CD4-positive, alpha-beta memory T cell (primary cell): ENCODE data around the gene CATSPERB. TPM values are rescaled to one million over a fixed set of nuclear protein-coding genes. Genes with fewer than 3 reads are reported as not detected.
"Not testable (repeated sequence)": the region's sequence is repeated elsewhere in the genome, so short reads cannot be mapped to it uniquely, and the experiment has no call there.

Source experiments
- CTCF ChIA-PET: fragments of 350-600 bp; sonication (Branson Sonifier 250); formaldehyde crosslinking; loops from one replicate; lab custom pipeline; 2021; ENCODE audit warnings: inconsistent platforms; ENCODE audit not compliant: partially characterized antibody; lab: Charles Lee
- POLR2A ChIA-PET: fragments of 350-600 bp; sonication (Branson Sonifier 250); formaldehyde crosslinking; loops from one replicate; lab custom pipeline; 2021; ENCODE audit not compliant: partially characterized antibody; lab: Charles Lee
- DNase-seq, 5 donors: peaks; one replicate each; pipeline versions ENCODE4 v3.0.0 to v3.0.0-alpha.2; 2020 to 2022; ENCODE audit warnings: mixed read lengths in 1 of 5
- H3K27ac ChIP-seq: one replicate; pipeline ENCODE4 v1.7.0; 2013; ENCODE audit warnings: low read depth, low read length
- H3K27me3 ChIP-seq: 2 replicates; pipeline ENCODE4 v1.7.0; 2013; ENCODE audit warnings: mild to moderate bottlenecking, low read length, moderate library complexity; ENCODE audit not compliant: insufficient read depth
- H3K36me3 ChIP-seq: 2 replicates; pipeline ENCODE4 v1.7.0; 2013; ENCODE audit warnings: mild to moderate bottlenecking, low read length, moderate library complexity; ENCODE audit not compliant: insufficient read depth
- H3K4me1 ChIP-seq: 2 replicates; pipeline ENCODE4 v1.7.0; 2013; ENCODE audit warnings: mild to moderate bottlenecking, low read length, moderate library complexity; ENCODE audit not compliant: insufficient read depth
- H3K4me3 ChIP-seq, 2 donors: one replicate each; pipeline ENCODE4 v1.7.0; 2013; ENCODE audit warnings: low read length in 2 of 2, mild to moderate bottlenecking in 1 of 2
- H3K9me3 ChIP-seq, 2 donors: one replicate each; pipeline ENCODE4 v1.7.0; 2013; ENCODE audit warnings: low read length in 2 of 2, control low read depth in 1 of 2; ENCODE audit not compliant: control insufficient read depth in 1 of 2
- H3K27ac Mint-ChIP-seq, 7 donors: one replicate each; pipeline ENCODE4 v1.8.0; 2020 to 2021; ENCODE audit warnings: mixed read lengths in 7 of 7, mild to moderate bottlenecking in 6 of 7, inconsistent platforms in 3 of 7, moderate library complexity in 3 of 7
- H3K27me3 Mint-ChIP-seq, 2 donors: one replicate each; pipeline ENCODE4 v1.8.0; 2020 to 2021; ENCODE audit warnings: mixed read lengths in 2 of 2
- H3K36me3 Mint-ChIP-seq, 2 donors: one replicate each; pipeline ENCODE4 v1.8.0; 2020 to 2021; ENCODE audit warnings: mixed read lengths in 2 of 2, inconsistent platforms in 1 of 2, mild to moderate bottlenecking in 1 of 2
- H3K4me1 Mint-ChIP-seq, 4 donors: one replicate each; pipeline ENCODE4 v1.8.0; 2020 to 2021; ENCODE audit warnings: mixed read lengths in 4 of 4, mild to moderate bottlenecking in 1 of 4
- H3K4me3 Mint-ChIP-seq, 8 donors: one replicate each; pipeline ENCODE4 v1.8.0; 2020 to 2021; ENCODE audit warnings: mixed read lengths in 8 of 8, mild to moderate bottlenecking in 7 of 8, moderate library complexity in 6 of 8, inconsistent platforms in 3 of 8
- H3K9me3 Mint-ChIP-seq, 8 donors: one replicate each; pipeline ENCODE4 v1.8.0; 2020 to 2021; ENCODE audit warnings: mixed read lengths in 8 of 8, mild to moderate bottlenecking in 5 of 8, inconsistent platforms in 3 of 8, moderate library complexity in 1 of 8
- intact Hi-C: fragments of 100-400 bp; cut with micrococcal nuclease; formaldehyde crosslinking; loops from one replicate; pipeline ENCODE4 v1.15.1; 2023
- polyA plus RNA-seq, 2 donors: library from polyadenylated mRNA; unstranded; fragments of 300-500 nt; fragmentation: Illumina TruSeq; gene quantifications; one replicate each; pipeline ENCODE4 v1.2.3, GENCODE V29; 2021
- total RNA-seq, 2 experiments: library from RNA; stranded (reverse); gene quantifications; one replicate each; pipeline ENCODE4 v1.2.3, GENCODE V29; 2021

CATSPERB gene
- total and polyA plus RNA-seq, 4 experiments from 2014 or later, result 1.2 to 6.7 (median 3.7) TPM

- Mint-ChIP-seq H3K4me3 (no peak overlapping the region), H3K9me3 (no peaks in the 10 kb centered on the region), H3K4me1 (no peaks in the 10 kb centered on the region), H3K27ac (no peak overlapping the region), H3K27me3 (no peaks in the 10 kb centered on the region), H3K36me3 (peaks cover 1 to 14% of the 10 kb centered on the region in 2 donors)
- ChIA-PET POLR2A (no interaction called here), CTCF (no interaction called here)
- no peaks in the 10 kb centered on the region for H3K4me1 ChIP-seq
- H3K9me3 ChIP-seq, result no peaks in the 10 kb centered on the region
- no peaks in the 10 kb centered on the region for H3K27me3 ChIP-seq
- H3K4me3 ChIP-seq, result no peak overlapping the region
- no peak for DNase-seq
- intact Hi-C loops, result no loop called here
- H3K36me3 ChIP-seq, result no peaks in the 10 kb centered on the region
- no peak overlapping the region for H3K27ac ChIP-seq
Measured at GRCh38 chr14:91611528-91611927, 120.4 kb downstream of the CATSPERB start.

GRCh38 chr14:91609161-91609560 is 122.7 kb downstream of the CATSPERB start:
- Mint-ChIP-seq H3K36me3 (peaks cover 3 to 18% of the 10 kb centered on the region in 2 donors), H3K27me3 (no peaks in the 10 kb centered on the region), H3K4me1 (no peaks in the 10 kb centered on the region), H3K4me3 (no peak overlapping the region), H3K9me3 (no peaks in the 10 kb centered on the region), H3K27ac (no peak overlapping the region)
- intact Hi-C loops, result no loop called here
- H3K36me3 ChIP-seq, result no peaks in the 10 kb centered on the region
- ChIA-PET POLR2A (no interaction called here), CTCF (no interaction called here)
- no peaks in the 10 kb centered on the region for H3K27me3 ChIP-seq
- no peaks in the 10 kb centered on the region for H3K4me1 ChIP-seq
- no peak overlapping the region for H3K27ac ChIP-seq
- no peak for DNase-seq
- H3K9me3 ChIP-seq, result no peaks in the 10 kb centered on the region
- no peak overlapping the region for H3K4me3 ChIP-seq

- no peaks in the 10 kb centered on the region for H3K4me1 ChIP-seq
- no peaks in the 10 kb centered on the region for H3K27me3 Mint-ChIP-seq
- CTCF ChIA-PET, result interaction anchor here (2.0 kb wide), 1 partner anchor 304 kb away, joined by 5 read pairs; no protein-coding TSS in a partner anchor
- DNase-seq, result no peak
- no peaks in the 10 kb centered on the region for H3K27me3 ChIP-seq
- no peaks in the 10 kb centered on the region for H3K9me3 Mint-ChIP-seq
- H3K36me3 Mint-ChIP-seq, result peaks cover 3 to 18% of the 10 kb centered on the region in 2 donors
- H3K9me3 ChIP-seq, result no peaks in the 10 kb centered on the region
- no peak overlapping the region for H3K4me3 ChIP-seq
- no peak overlapping the region for H3K27ac ChIP-seq
- H3K27ac Mint-ChIP-seq, result peak overlapping the region in 1 of 7 donors; percentile 61
- H3K4me3 Mint-ChIP-seq, result no peak overlapping the region
- POLR2A ChIA-PET, result no interaction called here
- H3K4me1 Mint-ChIP-seq, result no peaks in the 10 kb centered on the region
- H3K36me3 ChIP-seq, result no peaks in the 10 kb centered on the region
- intact Hi-C loops, result no loop called here
Measured at GRCh38 chr14:91607322-91608047, 124.4 kb downstream of the CATSPERB start.

GRCh38 chr14:91606851-91607250 is 125.0 kb downstream of the CATSPERB start:
- Histone ChIP-seq H3K4me3 (no peak overlapping the region), H3K27ac (no peak overlapping the region), H3K9me3 (no peaks in the 10 kb centered on the region), H3K4me1 (no peaks in the 10 kb centered on the region), H3K27me3 (no peaks in the 10 kb centered on the region), H3K36me3 (no peaks in the 10 kb centered on the region)
- Mint-ChIP-seq H3K9me3 (no peaks in the 10 kb centered on the region), H3K36me3 (peaks cover 3 to 18% of the 10 kb centered on the region in 2 donors), H3K4me1 (no peaks in the 10 kb centered on the region), H3K4me3 (no peak overlapping the region), H3K27ac (no peak overlapping the region), H3K27me3 (no peaks in the 10 kb centered on the region)
- CTCF ChIA-PET, result interaction anchor here (2.0 kb wide), 1 partner anchor 305 kb away, joined by 5 read pairs; no protein-coding TSS in a partner anchor
- POLR2A ChIA-PET, result no interaction called here
- no peak for DNase-seq
- intact Hi-C loops, result no loop called here

GRCh38 chr14:91604611-91605010 is 127.3 kb downstream of the CATSPERB start:
- H3K9me3 Mint-ChIP-seq, H3K27me3 ChIP-seq, H3K27me3 Mint-ChIP-seq, H3K27ac Mint-ChIP-seq, H3K9me3 ChIP-seq, H3K4me3 ChIP-seq, H3K4me1 ChIP-seq, POLR2A ChIA-PET, H3K4me1 Mint-ChIP-seq, CTCF ChIA-PET, DNase-seq, H3K36me3 ChIP-seq, intact Hi-C loops, H3K4me3 Mint-ChIP-seq, H3K27ac ChIP-seq: not testable (repeated sequence)
- H3K36me3 Mint-ChIP-seq, result peaks cover 3 to 18% of the 10 kb centered on the region in 2 donors

- DNase-seq, result no peak
- no peaks in the 10 kb centered on the region for H3K4me1 Mint-ChIP-seq
- H3K27ac Mint-ChIP-seq, result no peak overlapping the region
- intact Hi-C loops, result no loop called here
- H3K27me3 ChIP-seq, result no peaks in the 10 kb centered on the region
- H3K36me3 ChIP-seq, result no peaks in the 10 kb centered on the region
- H3K4me3 Mint-ChIP-seq, result no peak overlapping the region
- no peak overlapping the region for H3K4me3 ChIP-seq
- H3K4me1 ChIP-seq, result no peaks in the 10 kb centered on the region
- ChIA-PET POLR2A (no interaction called here), CTCF (no interaction called here)
- no peaks in the 10 kb centered on the region for H3K9me3 ChIP-seq
- peaks cover 0 to 13% (median 5%) of the 10 kb centered on the region in 8 donors for H3K9me3 Mint-ChIP-seq
- H3K36me3 Mint-ChIP-seq, result peaks cover 2 to 8% of the 10 kb centered on the region in 2 donors
- no peak overlapping the region for H3K27ac ChIP-seq
- H3K27me3 Mint-ChIP-seq, result no peaks in the 10 kb centered on the region
Measured at GRCh38 chr14:91599994-91600393, 131.9 kb downstream of the CATSPERB start.

GRCh38 chr14:91595736-91596135 is 136.2 kb downstream of the CATSPERB start:
- no peaks in the 10 kb centered on the region for H3K9me3 ChIP-seq
- intact Hi-C loops, result no loop called here
- Mint-ChIP-seq H3K9me3 (peaks cover 0 to 22% (median 9%) of the 10 kb centered on the region in 8 donors), H3K4me3 (no peak overlapping the region), H3K36me3 (peaks cover 0 to 15% of the 10 kb centered on the region in 2 donors), H3K4me1 (no peaks in the 10 kb centered on the region), H3K27me3 (peaks cover 0 to 4% of the 10 kb centered on the region in 2 donors), H3K27ac (no peak overlapping the region)
- CTCF ChIA-PET, result no interaction called here
- no peak overlapping the region for H3K4me3 ChIP-seq
- H3K4me1 ChIP-seq, result no peaks in the 10 kb centered on the region
- H3K27ac ChIP-seq, result no peak overlapping the region
- no peaks in the 10 kb centered on the region for H3K36me3 ChIP-seq
- H3K27me3 ChIP-seq, result no peaks in the 10 kb centered on the region
- DNase-seq, result no peak
- POLR2A ChIA-PET, result no interaction called here
